Right renal pelvis (tissue), 4 donors: ENCODE measurements around the gene NCK1. TPM values are rescaled to one million over a fixed set of nuclear protein-coding genes. Genes with fewer than 3 reads are reported as not detected.
"Not testable (repeated sequence)": the region's sequence is repeated elsewhere in the genome, so short reads cannot be mapped to it uniquely, and the experiment has no call there.

Experiments
- DNase-seq, 4 donors: peaks; one replicate each; pipeline ENCODE4 v3.0.0-alpha.2; 2013; ENCODE audit warnings: low read depth in 4 of 4, low spot score in 3 of 4, missing footprints in 1 of 4
- polyA plus RNA-seq, 4 donors: library from polyadenylated mRNA; unstranded; fragments of 120-200 nt; gene quantifications; one replicate each; pipeline ENCODE4 v1.2.1, GENCODE V29; 2013; ENCODE audit not compliant: insufficient read length in 4 of 4

Gene NCK1
- polyA plus RNA-seq, 4 donors, result 37.0 to 48.3 (median 41.4) TPM

DNA sequence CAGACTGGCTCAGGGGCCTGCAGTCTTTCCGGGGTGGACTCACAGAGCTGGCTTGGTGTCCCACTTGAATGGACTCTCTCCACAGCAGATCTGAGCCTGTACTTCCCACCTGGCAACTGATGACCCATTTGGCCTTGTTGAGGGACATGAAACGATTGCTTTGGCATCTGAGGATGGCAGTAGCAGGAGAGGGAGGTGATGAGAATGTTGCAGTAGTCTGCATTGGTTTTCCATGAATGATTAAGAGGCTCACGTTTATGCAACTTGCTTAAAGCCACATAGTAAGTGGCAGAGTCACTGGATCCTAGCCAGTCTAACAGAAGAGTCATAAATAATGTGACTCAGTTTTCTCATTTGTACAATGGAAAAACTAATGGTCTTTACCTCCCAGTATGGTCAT, 117.7 kb downstream of the NCK1 start:
- DNase-seq, result no peak

DNA sequence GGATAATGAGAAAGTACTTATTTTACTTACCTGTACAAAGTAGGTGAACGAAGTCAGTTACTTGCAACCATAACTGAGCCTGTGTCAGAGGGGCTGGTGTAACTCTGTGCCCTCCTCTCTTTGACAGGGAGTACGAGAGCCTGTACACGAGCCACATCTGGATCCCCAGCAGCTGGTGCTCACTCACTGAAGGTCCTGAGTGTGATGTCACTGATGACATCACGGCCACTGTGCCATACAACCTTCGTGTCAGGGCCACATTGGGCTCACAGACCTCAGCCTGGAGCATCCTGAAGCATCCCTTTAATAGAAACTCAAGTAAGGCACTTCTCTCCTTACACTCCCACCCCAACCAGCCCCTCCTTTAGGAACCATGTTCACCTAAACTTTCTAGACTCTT, 120.0 kb downstream of the NCK1 start:
- DNase-seq, result no peak

DNA sequence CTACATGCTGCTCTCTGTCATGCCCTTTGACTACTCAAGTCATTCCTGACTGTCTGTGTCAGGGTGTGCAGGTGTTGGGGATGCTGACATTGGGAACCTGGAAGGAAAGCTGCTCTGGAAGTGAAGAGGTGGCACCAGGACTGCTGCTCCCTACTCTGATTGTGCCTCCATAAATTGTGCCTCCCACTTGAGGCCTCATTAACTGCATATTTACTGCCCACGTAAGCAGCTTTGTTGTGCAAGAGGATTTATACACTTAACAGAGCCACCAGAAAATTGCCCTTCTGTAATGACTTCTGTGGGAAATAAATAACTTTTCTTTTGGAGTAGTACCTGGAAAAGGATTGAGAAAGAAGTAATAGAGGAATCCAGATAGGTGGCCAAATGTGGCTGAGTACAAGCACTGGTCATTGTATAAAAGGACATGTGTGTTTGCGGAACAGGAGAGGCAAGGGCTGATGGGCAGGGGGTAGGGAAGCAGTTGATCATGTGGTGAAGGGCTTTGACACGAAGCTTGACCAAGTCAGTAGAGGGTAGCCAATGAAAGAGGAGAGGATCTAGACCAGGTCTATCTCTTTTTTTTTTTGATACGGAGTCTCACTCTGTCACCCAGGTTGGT, 120.6 kb downstream of the NCK1 start:
- peak in 2 of 4 donors; percentile 5 to 22 for DNase-seq

DNA sequence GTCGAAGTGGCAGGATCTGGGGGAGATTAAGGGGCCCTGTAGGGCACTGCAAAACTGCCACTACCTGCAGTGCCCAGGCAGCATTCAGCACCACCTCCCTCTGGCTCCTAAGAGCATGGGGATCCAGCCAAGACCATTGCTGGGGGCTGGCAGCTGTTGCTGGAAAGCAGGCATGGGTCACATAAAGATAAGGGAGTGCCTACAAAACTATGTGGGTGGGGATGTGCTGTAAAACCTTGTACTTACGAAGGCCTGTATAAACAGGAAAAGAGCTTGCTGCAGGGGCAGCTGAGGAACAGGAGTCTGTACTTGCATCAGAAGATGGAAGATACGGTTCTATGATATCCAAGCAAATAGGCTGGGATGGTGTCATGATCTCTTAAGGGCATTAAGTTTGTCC, 122.8 kb downstream of the NCK1 start:
- no peak for DNase-seq

DNA sequence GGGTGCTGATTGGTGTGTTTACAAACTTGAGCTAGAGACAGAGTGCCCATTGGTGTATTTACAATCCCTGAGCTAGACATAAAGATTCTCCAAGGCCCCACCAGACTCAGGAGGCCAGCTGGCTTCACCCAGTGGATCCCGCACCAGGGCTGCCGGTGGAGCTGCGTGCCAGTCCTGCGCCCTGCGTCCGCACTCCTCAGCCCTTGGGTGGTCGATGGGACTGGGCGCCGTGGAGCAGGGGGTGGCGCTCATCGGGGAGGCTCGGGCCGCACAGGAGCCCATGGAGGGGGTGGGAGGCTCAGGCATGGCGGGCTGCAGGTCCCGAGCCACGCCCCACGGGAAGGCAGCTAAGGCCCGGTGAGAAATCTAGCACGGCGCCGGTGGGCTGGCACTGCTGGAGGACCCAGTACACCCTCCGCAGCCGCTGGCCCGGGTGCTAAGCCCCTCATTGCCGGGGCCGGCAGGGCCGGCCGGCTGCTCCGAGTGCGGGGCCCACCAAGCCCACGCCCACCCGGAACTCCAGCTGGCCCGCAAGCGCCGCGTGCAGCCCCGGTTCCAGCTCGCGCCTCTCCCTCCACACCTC, 125.5 kb downstream of the NCK1 start:
- DNase-seq, result not testable (repeated sequence)

DNA sequence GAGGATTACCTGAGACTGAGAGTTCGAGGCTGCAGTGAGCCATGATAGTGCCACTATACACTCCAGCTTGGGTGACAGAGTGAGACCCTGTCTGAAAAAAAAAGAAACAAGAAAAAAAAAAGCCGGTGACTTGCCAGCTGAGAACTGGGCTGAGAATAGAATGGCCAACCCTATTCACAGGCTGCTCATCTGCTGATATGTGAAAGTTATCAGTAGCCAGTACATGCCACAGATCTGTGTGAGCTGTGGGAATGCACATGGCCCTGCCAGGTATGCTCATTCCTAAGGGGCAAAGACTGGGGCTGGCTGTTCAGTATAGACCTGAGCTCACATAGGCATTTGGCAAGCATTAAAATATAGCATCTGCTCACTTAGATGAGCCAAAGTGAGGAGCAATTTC, 126.6 kb downstream of the NCK1 start:
- DNase-seq, result no peak

DNA sequence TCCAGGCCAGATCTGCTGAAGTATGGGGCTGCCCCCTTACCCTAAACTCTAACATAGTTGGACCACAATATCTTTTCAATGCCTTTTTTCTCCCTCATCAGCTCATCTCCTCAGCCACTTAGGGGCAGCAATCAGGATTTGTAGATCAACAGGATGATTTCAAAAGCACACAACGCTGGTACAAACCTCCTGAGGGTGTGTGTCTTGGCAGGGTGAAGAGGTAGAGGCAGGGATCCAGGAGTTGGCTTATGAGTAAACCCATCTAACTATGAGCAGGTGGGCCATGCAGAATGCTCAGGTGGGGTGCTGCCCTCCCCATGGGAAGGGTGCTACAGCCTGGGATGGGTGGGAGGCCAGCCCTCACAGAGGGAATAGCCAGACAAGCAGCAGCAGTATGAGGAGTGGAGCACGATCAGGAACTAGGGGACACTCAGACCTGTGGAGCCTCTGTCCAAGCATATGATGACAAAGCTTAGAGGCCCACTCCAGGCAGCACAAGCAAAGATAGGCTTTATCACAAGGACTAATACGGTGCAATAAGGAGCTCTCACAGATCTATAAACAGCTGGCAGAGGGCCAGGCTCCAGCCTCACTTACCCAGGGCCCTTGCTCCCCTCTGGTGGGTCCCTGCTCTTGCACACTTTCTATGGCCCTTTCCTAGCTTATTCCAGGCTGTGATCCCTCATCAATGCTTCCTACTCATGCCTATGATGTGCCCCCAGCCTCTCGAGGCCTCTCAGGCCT, 127.9 kb downstream of the NCK1 start:
- DNase-seq, result no peak

DNA sequence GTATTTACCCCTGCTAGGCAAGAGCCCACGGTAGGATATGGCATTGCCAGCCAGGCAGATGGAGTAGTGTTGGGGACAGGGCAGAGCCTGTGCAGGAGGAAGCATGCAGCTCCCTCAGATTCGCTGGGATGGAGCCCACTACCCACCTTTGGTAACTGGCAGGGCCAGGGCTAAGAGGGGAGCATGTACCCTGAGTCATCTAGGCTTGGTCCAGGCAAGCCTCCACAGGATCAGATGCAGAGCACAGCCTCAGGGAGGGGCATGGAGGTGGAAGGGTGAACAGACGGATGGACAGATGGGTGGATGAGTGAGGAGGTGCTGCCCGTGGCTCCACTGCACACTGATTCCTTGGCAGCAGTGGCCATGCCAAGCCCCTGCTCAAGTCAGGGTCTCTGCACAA, 128.8 kb downstream of the NCK1 start:
- no peak for DNase-seq

DNA sequence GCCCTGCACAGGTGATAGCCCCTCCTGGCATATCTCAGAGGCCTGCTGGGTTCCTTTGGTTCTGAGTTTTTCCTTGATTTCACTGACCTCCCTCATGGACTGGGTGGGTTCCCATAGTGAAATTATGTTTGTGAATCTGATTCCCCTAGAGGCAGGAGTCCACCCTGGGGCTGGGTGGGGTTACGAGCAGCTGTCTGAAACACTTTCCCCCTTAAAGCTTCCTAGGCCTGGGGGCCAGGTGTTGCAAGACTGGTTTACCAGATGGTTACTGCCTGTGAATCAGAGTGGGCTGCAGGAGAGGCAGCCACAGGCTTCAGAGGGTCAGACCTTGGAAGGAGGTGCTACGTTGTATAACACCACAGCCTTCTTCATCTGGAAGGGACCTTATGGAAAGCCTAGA, 130.1 kb downstream of the NCK1 start:
- DNase-seq, result no peak

DNA sequence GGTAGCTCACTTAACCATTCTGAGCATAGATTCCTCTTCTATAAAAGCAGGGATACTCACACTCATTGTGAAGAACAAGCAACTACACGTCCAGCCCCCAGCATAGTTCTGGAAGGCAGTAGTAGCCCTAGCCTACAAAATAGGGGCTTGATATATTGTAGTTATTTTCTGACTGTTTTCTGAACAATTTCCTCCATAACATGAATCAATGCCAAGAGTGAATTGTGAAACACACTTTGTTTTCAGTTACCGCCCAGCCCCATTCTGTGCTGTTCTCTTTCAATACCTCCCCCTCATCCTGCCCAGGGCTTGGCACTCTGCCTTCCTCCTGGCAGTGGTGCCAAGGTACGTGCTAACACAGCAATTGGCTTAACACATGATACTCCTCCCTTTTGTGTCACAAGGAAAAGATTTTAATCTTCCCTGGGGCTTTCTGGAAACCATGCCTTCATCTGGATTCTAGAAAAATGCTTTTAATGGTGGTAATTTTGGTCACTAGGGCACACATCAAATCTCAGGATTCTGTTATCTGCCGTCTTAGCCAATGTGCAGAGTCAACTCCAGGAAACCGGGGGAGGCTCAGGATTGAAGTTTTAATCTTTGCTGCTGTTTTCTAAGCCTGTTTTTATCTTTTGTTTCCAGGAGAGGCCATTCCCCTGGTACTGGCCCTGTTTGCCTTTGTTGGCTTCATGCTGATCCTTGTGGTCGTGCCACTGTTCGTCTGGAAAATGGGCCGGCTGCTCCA, 132.9 kb downstream of the NCK1 start:
- DNase-seq, result no peak

DNA sequence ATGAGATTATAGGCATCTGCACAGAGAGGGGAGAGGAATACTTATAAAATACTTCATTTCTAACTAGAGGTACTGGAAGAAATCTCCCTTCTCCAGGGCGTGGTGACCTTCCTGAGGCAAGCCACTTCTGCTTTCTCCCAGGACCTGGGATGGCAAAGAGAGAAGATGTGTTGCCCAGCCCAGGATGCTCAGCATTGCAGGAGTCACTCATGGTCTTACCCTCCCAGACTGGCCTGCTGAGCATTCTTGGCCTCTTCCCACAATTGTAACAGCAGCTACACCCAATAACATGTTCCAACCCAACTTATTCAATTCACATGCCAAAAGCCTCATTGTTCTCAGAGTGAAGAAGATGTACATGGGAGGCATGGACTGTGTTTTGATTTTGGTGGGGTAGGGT, 133.6 kb downstream of the NCK1 start:
- no peak for DNase-seq

Other genes starting within 250 kb of the NCK1 start
- 10 to 100 TPM; 43.0 to 55.3 (median 53.7) TPM for gene STAG1, start 109.8 kb upstream of the NCK1 start, polyA plus RNA-seq
- 10 to 100 TPM in 1 of 4 donors, 1 to 10 TPM in 3; 3.5 to 12.8 (median 4.1) TPM for gene SLC35G2, start 43.1 kb upstream of the NCK1 start, polyA plus RNA-seq
- gene IL20RB, start 95.8 kb downstream of the NCK1 start, polyA plus RNA-seq, result under 1 TPM; 0.30 to 0.69 (median 0.45) TPM